Measurements from ENCODE around the gene LIX1L. TPM values are rescaled to one million over a fixed set of nuclear protein-coding genes. Genes with fewer than 3 reads are reported as not detected.

Gene LIX1L
- total and polyA plus RNA-seq, 2 of the 13 experiments (the other 11 are each of a cell fraction or from before 2014, with no cell fraction given) = 8.1 to 24.9 TPM

DNA sequence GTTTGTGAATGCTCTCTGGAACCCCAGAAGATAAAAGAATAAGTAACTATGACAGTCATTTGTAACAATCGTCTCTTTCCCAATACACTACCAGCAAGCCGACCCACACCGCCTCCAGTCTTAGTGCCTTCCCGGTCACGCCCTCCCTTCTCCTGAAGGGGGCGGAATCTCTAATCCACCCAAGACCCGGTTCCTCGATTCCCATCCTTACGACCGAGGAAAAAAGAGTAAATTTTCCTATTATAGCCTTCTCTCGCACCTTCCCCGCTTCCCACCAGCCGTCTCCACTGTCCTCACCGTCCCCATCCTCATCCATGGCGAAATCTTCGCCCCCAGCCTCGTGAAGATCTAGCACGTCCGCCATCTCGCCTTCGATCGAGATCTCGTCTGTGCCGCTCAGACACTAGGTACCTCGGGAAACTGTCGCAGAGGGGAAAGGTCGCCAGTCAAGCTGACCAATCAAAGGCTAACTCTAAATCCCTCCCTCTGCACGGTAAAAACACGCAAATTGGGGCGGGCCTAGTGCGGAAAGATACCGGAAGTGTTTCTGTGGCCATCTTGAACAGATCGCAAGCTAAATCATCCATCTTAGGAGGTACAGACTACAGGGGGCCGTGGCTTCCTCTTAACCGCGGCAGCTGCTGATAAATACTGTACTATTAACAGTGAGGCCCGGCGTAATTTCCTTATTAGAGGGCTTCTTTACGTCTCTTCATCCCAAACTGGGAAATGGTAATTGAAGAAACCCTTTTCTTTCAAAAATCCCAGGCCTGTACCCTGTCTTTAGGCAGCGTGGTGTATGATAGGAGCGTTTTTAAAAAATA, 30.5 kb downstream of the LIX1L start, which contains the start of gene RBM8A (continued):
- TF ChIP-seq ZMYM3 (CRISPR knock-in tag; IDR thresholded peaks at IDR 0.05) = no peak; the same call in 1 of the 2 replicates
- TF ChIP-seq, protein P1, sequence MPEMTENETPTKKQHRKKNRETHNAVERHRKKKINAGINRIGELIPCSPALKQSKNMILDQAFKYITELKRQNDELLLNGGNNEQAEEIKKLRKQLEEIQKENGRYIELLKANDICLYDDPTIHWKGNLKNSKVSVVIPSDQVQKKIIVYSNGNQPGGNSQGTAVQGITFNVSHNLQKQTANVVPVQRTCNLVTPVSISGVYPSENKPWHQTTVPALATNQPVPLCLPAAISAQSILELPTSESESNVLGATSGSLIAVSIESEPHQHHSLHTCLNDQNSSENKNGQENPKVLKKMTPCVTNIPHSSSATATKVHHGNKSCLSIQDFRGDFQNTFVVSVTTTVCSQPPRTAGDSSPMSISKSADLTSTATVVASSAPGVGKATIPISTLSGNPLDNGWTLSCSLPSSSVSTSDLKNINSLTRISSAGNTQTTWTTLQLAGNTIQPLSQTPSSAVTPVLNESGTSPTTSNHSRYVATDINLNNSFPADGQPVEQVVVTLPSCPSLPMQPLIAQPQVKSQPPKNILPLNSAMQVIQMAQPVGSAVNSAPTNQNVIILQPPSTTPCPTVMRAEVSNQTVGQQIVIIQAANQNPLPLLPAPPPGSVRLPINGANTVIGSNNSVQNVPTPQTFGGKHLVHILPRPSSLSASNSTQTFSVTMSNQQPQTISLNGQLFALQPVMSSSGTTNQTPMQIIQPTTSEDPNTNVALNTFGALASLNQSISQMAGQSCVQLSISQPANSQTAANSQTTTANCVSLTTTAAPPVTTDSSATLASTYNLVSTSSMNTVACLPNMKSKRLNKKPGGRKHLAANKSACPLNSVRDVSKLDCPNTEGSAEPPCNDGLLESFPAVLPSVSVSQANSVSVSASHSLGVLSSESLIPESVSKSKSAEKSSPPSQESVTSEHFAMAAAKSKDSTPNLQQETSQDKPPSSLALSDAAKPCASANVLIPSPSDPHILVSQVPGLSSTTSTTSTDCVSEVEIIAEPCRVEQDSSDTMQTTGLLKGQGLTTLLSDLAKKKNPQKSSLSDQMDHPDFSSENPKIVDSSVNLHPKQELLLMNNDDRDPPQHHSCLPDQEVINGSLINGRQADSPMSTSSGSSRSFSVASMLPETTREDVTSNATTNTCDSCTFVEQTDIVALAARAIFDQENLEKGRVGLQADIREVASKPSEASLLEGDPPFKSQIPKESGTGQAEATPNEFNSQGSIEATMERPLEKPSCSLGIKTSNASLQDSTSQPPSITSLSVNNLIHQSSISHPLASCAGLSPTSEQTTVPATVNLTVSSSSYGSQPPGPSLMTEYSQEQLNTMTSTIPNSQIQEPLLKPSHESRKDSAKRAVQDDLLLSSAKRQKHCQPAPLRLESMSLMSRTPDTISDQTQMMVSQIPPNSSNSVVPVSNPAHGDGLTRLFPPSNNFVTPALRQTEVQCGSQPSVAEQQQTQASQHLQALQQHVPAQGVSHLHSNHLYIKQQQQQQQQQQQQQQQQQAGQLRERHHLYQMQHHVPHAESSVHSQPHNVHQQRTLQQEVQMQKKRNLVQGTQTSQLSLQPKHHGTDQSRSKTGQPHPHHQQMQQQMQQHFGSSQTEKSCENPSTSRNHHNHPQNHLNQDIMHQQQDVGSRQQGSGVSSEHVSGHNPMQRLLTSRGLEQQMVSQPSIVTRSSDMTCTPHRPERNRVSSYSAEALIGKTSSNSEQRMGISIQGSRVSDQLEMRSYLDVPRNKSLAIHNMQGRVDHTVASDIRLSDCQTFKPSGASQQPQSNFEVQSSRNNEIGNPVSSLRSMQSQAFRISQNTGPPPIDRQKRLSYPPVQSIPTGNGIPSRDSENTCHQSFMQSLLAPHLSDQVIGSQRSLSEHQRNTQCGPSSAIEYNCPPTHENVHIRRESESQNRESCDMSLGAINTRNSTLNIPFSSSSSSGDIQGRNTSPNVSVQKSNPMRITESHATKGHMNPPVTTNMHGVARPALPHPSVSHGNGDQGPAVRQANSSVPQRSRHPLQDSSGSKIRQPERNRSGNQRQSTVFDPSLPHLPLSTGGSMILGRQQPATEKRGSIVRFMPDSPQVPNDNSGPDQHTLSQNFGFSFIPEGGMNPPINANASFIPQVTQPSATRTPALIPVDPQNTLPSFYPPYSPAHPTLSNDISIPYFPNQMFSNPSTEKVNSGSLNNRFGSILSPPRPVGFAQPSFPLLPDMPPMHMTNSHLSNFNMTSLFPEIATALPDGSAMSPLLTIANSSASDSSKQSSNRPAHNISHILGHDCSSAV (CRISPR knock-in tag; IDR thresholded peaks at IDR 0.05; ENCODE audit: borderline replicate concordance) = no peak
- TF ChIP-seq MXI1 (IDR thresholded peaks at IDR 0.05; ENCODE audit: borderline replicate concordance, low read depth, low read length) = peak; percentile 57; the same call in 1 of the 3 replicates
- peak; percentile 16; the same call in 1 of the 2 replicates for TF ChIP-seq ZNF607 (CRISPR knock-in tag; IDR thresholded peaks at IDR 0.05; ENCODE audit: borderline replicate concordance)
- no peak for TF ChIP-seq HOXA7 (CRISPR knock-in tag; IDR thresholded peaks at IDR 0.05)
- TF ChIP-seq, protein P2, sequence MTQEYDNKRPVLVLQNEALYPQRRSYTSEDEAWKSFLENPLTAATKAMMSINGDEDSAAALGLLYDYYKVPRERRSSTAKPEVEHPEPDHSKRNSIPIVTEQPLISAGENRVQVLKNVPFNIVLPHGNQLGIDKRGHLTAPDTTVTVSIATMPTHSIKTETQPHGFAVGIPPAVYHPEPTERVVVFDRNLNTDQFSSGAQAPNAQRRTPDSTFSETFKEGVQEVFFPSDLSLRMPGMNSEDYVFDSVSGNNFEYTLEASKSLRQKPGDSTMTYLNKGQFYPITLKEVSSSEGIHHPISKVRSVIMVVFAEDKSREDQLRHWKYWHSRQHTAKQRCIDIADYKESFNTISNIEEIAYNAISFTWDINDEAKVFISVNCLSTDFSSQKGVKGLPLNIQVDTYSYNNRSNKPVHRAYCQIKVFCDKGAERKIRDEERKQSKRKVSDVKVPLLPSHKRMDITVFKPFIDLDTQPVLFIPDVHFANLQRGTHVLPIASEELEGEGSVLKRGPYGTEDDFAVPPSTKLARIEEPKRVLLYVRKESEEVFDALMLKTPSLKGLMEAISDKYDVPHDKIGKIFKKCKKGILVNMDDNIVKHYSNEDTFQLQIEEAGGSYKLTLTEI (CRISPR knock-in tag; conservative IDR thresholded peaks at IDR 0.05) = no peak
- TF ChIP-seq, protein P3, sequence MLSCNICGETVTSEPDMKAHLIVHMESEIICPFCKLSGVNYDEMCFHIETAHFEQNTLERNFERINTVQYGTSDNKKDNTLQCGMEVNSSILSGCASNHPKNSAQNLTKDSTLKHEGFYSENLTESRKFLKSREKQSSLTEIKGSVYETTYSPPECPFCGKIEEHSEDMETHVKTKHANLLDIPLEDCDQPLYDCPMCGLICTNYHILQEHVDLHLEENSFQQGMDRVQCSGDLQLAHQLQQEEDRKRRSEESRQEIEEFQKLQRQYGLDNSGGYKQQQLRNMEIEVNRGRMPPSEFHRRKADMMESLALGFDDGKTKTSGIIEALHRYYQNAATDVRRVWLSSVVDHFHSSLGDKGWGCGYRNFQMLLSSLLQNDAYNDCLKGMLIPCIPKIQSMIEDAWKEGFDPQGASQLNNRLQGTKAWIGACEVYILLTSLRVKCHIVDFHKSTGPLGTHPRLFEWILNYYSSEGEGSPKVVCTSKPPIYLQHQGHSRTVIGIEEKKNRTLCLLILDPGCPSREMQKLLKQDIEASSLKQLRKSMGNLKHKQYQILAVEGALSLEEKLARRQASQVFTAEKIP (CRISPR knock-in tag; IDR thresholded peaks at IDR 0.05; ENCODE audit: borderline replicate concordance) = no peak
- TF ChIP-seq, protein P4, sequence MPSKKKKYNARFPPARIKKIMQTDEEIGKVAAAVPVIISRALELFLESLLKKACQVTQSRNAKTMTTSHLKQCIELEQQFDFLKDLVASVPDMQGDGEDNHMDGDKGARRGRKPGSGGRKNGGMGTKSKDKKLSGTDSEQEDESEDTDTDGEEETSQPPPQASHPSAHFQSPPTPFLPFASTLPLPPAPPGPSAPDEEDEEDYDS (CRISPR knock-in tag; IDR thresholded peaks at IDR 0.05) = peak; percentile 89
- no peak for TF ChIP-seq ZNF230 (CRISPR knock-in tag; IDR thresholded peaks at IDR 0.05)
- TF ChIP-seq REXO4 (CRISPR knock-in tag; IDR thresholded peaks at IDR 0.05; ENCODE audit: borderline replicate concordance) = no peak
- TF ChIP-seq FOXA3 (CRISPR knock-in tag; IDR thresholded peaks at IDR 0.05) = no peak; the same call in 1 of the 2 replicates
- no peak for TF ChIP-seq ZNF672 (CRISPR knock-in tag; IDR thresholded peaks at IDR 0.05)
- no peak for TF ChIP-seq ZFP36 (IDR thresholded peaks at IDR 0.05; ENCODE audit: borderline replicate concordance, low read depth, low read length, partially characterized antibody)
- no peak for TF ChIP-seq ZNF343 (CRISPR knock-in tag; IDR thresholded peaks at IDR 0.05)
- no peak; the same call in 1 of the 2 replicates for TF ChIP-seq ARHGAP35 (CRISPR knock-in tag; IDR thresholded peaks at IDR 0.05; ENCODE audit: borderline replicate concordance)
- no peak for TF ChIP-seq CBX2 (IDR thresholded peaks at IDR 0.05; ENCODE audit: low read depth, low read length)
- TF ChIP-seq CBX2 (CRISPR knock-in tag; IDR thresholded peaks at IDR 0.05; ENCODE audit: low read depth) = no peak

All from HepG2 (cell line).